Activated CD8-positive, alpha-beta memory T cell treated with anti-CD3 and anti-CD28 coated beads for 1 hour (primary cell): ENCODE data around the gene MPL.
A peak's percentile ranks its signal among the peaks of the same experiment; 100 is the strongest.

Experiments used
- DNase-seq, 2 donors: peaks; one replicate each; pipeline ENCODE4 v3.0.0-alpha.2; 2020; ENCODE audit warnings: low read depth in 1 of 2; ENCODE audit errors: extremely low read depth in 1 of 2

The MPL gene

GRCh38 chr1:43351421-43352350, 14.1 kb downstream of the MPL start:
- DNase-seq: no peak

DNA sequence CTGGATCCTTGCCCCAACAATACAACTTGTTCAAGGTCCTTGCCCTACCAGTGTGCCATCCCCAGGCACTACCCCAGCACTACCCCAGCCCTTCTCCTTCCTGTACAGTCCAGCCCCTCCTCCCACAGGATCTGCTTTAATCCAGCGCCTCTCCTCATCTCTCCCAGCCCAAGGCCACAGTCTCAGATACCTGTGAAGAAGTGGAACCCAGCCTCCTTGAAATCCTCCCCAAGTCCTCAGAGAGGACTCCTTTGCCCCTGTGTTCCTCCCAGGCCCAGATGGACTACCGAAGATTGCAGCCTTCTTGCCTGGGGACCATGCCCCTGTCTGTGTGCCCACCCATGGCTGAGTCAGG, 14.7 kb downstream of the MPL start:
- no peak for DNase-seq

DNA sequence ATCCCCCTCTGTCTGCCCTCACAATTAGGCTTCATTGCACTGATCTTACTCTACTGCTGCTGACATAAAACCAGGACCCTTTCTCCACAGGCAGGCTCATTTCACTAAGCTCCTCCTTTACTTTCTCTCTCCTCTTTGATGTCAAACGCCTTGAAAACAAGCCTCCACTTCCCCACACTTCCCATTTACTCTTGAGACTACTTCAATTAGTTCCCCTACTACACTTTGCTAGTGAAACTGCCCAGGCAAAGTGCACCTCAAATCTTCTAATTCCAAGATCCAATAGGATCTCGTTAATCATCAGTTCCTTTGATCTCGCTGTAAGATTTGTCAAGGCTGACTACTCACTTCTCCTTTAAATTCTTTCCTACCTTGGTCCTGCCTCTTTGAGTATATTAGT, 15.3 kb downstream of the MPL start:
- DNase-seq: no peak

DNA sequence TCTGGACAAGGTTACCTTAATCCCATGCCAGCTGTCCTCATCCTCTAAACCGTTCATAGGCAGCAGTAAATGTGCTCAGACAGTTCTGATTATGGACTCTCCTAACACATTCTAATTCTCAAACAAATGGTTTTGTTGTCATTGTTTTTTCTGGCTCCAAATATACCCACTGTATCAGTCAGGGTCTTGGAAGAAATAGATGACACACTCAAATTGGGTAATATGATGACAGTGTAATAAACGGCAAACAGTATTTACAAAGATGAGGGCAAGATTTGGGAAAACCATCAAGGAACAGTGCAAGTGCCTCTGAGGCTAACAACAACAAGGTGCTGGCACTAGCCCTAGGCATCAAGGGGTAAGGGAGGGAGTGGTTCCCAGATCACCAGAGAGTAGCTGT, 16.9 kb downstream of the MPL start:
- DNase-seq: no peak

- DNase-seq: no peak
Observed at GRCh38 chr1:43354936-43355335, 17.3 kb downstream of the MPL start.

DNA sequence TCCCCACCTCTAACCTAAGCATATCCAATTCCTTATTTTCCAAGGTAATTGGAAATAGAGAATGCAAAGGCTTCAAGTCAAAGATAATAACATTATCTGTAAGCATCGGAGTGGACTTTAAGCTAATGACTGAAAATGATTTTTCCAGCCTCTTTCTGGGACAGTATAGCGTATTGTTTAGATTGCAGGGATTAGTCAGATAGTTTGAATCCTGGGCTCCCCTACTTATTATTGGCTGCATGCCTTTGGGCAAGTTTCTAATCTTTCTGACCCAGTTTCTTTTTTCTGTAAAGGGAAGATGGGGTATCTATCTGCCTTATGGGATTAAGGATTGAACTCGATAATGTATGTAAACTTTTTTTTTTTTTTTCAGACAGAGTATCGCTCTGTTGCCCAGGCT, 19.6 kb downstream of the MPL start:
- DNase-seq: no peak

DNA sequence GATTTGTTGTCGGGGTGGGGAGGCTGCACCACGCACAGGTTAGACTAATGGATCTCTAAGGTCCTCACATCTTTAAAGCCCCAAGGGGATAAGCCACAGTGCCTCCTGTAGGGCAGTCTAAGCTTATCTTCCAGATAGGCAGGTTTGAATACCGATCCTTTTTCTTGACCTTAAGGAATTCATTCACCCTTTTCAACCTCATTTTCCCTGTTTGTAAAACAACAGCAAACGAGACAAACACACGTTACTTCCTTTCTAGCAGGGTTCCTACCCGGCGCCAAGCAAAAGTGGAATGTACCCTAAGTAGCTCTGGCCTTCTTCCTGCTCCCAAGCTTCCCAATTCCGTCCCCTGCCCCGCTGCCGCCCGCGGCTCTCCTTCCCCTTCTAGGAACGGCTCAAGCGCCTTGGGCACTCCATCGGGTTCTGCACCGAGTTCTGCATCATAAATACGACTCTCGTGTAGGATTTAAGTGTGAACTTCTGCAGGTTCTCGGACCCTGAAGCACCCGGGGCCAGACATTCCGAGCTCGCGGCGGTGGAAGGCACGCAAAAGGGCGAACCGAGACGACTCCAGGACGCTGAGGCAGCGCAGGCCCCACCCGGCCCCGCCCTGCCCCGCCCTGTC, 20.6 kb downstream of the MPL start:
- DNase-seq: no peak

GRCh38 chr1:43358746-43359693, 21.4 kb downstream of the MPL start, which contains the start of gene CDC20:
Gene CDC20, plus strand, starts transcription at chr1:43358981. Its CDS starts 235 bp downstream, at chr1:43359216.
- DNase-seq: peak; percentile 89 to 95

- DNase-seq: no peak
Observed at GRCh38 chr1:43359696-43360095, 22.1 kb downstream of the MPL start.

GRCh38 chr1:43360616-43361015, 23.0 kb downstream of the MPL start:
- DNase-seq: no peak

DNA sequence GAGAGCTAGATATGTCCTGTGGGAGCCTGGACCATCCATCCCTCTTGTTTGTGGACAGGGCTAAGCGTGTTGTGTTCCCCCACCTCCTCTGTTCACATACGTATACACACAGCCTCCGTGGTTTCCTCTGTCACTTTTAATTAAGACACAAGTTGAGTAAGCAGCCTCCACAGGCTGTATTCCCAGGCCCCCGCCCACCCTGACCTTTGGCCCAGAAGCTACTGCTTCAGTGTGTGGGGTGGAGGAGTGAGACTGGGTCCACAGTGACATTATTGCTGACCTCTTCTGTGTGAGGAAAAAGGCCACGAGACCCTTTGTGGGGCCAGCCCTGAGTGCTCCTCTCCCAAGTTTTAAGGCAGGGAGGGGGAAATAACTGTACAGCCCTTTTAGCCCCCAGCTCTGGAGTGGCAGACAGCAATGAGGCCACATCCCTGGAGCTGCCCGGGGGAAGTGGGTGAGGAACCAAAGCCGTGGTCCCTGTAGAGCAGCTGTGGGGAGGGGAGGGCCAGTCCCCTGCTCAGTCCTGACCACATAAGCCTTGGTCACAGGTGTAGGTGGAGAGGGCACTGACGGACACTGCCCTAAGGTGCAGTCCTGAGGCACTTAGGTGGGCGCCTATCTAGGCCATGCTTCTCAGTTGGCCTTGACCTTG, 25.8 kb downstream of the MPL start:
- DNase-seq: no peak

- DNase-seq: no peak
Observed at GRCh38 chr1:43363935-43364525, 26.4 kb downstream of the MPL start.

DNA sequence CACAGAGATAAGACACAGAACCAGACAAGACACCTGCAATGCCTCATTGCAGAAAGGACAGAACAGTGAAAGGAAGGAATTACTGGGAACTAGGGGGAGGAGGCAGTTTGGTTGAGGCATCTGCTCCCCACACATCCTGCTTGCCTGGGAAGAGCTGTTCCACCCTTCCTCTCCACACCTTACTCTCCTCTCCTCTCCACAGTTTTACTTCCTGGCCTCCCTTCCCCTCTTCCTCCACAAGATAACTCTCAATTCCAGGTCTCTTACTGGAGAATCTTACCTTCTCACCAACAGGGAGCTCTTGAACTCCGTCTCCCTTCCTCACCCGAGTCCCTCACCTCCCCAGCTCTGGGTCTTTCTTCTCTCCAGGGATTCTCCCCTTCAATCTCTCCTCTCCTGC, 28.1 kb downstream of the MPL start:
- DNase-seq: no peak

DNA sequence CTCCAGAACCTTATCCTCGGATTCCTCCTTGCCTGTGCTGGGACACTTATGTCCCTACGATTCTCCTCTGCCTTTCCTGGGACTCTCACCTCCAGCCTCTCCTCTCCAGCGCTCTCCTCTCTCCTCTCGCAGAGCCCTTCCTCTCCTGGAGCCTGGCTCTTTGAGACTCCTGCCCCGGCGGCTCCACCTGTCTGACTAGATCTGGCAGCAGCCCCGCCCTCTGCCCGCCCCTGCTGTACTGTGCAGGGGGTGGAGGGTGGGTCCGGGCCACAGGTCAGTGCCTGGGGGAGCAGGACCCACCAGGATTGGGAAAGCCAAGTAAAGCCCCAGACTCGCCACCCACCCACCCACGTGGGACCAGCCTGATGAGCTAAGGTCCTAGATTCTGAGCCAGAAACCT, 28.6 kb downstream of the MPL start:
- DNase-seq: no peak

DNA sequence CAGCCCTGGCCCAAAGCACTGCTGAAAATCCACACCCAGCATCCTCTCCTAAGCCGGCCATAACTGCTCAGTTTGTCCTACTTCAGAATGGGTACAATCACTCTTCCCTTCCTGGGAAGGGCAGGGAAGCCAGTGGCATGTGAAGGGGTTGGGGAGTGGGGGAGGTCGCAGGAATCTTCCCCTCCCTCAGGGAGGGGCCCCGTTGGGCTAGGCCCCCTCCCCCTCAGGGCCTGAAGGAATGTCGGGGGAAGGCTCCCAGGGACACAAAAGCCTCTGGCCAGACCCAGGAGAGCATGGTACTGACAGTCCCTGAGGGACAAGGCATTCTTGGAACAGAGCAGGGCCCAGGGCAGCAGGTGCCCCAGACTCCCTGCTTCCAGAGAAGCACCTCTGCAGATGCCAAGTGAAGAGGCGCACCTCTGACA, 29.0 kb downstream of the MPL start:
- DNase-seq: no peak

GRCh38 chr1:43367026-43367903, 29.6 kb downstream of the MPL start:
- DNase-seq: no peak

DNA sequence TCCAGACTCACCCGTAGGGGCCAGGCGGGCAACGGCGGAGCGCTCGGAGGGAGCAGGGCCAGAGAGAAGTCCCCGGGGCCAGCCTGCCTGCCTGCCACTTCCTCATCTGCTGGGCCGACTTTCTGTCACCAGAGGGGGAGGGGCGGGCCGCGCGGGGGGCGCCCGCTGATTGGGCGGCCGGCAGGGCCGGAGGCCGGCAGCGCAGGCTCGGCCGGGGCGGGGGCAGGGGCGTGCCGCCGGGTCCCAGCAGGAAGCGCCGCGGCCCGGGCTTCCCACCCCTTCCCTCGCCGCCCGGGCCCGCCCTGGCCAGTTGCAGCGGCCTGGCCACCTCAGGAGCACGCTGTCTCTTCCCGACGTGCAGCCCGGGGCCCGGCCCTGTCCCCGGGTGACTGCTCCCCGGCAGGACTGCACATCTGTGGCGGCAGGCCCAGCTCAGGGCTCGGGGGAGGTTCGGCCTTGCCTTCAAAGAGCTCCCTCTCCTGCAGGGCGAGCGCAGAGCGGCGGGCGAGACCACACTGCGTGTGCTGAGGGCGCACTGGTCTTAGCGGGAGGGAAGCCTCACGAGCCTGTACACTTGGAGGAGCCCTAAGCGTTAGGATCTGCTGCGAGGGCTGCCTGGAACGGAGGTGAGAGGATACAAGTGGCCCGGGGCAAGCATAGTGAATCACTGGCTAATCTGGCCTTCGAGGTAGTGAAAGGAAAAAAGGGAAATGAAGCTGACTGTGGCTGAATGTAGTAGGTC, 30.5 kb downstream of the MPL start, which contains the start of gene ELOVL1:
TSS of gene ELOVL1 (minus strand) at position 108 of the 742 bp plus-strand sequence. CDS start 2,402 bp downstream, outside the sequence.
- DNase-seq: peak; percentile 48 to 77

DNA sequence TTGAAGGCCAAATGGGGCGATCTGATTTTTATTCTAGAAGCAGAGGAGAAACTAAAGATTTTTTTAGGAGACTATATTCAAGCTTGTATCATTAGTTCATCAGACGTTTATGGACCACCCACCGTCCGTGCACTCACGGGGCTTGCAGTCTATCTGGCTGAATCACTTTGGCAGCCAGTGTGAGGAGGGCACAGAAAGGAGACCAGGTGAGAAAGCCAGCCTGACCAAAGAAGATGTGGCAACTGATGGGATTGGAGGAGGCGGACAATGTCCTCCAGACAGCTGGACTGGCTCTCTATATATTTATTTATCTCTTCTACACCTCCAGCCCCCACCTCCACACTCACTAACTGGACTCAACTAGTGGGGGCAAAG, 31.0 kb downstream of the MPL start:
- no peak for DNase-seq
